HG03095 (cell line): Measurements from ENCODE around the gene ARHGEF4.

Experiments used
- ATAC-seq: cut with Tn5 transposase; IDR thresholded peaks from one replicate; pipeline ENCODE4 v1.9.1; 2021; ENCODE audit warnings: moderate library complexity; ENCODE audit not compliant: unreplicated experiment

ARHGEF4 gene

DNA sequence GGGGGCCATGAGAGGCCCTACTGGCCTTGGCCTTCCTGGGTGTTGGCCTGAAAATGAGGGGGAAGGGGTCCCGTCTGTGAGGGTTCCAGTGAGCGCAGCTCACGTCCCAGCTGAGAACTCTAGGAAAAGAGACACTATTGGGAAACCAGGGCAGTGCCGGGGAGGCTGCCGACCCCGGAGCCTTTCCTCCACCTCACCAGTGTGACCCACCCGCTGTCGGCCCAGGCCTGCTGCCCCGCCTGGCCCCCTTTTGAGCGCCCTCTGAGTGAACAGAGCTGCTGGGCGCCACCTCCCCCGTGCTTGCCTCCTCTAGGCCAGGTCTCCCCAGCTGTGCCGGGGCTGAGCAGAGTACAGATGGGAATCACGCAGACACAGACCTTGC, 17.5 kb upstream of the ARHGEF4 start:
- no peak for ATAC-seq

DNA sequence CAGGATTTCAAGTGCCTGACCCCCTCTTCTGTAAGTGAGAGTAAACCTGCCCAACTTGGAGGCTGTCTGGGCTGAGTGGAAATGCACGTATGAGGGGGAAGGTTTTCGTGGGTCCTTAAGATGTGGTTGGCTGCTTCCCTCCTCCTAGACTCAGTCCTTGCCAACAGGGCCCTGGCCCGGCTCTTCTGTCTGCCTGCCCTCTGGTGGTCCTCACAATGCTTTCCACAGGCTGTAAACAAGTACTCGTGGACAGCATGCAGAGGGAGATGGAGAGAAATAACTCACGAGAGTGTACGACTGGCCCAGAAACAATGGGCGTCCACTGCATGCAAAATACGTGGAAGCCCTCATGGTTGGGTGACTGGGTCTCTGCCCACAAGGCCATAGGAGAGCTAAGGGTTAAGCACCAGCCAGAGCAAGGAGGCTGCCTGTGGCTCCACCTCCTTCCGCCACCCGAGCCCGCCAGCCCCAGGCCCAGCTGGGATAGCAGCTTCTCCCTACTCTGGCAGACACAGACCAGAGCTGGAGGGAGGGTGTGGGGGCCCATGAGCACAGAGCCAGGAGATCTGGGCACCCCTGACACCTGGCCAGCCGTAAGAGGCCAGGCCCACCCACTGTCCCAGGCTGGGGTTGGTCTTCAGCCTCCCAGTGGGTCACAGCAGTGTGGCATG, 17.0 kb upstream of the ARHGEF4 start:
- ATAC-seq, result no peak

DNA sequence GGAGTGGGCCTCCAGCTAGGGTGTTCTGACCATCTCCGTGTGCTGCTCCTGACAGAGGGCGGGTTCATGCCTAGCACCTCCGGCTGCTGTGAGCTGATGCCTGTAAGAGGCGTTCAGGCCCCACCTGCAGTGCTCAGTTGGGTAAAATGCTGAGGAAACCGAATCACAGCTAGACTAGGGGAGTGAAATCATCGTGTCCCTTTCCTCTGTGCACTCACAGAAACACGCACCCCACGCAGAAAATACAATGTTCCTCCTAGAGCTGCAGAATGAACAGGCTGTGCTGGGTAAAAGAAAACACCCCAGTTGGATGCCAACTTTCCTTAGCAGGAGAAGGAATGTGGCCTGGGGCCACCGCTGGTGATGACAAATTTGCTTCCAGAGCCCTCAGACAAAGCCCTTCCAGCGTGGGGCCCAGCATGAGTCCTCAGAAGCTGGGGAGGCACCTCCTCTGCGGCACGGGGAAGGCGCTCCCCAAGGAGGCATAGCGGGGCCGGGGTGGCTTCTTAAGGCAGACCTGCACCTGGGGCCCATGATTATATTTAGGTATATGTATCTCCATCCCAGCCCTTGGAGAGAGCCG, 16.3 kb upstream of the ARHGEF4 start:
- no peak for ATAC-seq

DNA sequence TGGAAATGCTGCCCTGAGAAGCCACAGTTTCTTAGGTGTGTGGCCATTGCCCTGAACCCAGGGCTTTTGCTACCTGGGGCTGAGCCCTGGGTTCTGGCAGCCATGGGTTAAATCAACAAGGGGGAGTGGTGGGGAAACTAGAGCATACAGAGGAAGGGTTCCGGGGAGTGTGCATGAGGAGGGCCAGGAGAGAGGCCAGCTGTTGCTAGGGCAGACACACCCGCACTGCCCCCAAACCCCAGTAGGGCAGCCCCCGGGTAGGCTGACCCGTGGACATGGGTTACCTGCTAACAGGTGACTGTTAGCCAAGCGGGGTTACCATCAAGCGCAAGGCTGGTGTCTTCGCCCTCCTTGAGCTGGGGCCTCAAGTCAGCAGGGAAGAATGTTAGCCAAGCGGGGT, 14.8 kb upstream of the ARHGEF4 start:
- ATAC-seq, result no peak

DNA sequence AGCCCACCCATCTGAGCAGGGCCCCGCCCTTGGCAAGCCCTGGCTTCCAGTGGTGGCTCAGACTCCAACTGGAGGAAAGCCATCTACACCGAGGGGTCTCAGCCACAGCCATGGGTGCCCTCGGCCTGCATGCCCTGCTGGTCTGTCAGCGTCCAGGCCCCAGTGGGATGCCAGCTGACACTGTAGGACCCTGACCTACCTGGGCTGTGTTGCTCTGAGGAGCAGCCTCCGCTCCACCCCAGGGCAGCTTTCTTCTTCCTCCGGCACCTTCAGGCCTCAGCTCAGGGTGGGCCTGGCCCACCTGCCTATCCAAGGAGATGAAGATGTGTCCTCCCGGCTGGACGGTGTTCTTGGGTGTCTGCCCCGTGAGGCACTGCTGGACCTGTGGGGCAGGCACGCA, 13.9 kb upstream of the ARHGEF4 start:
- ATAC-seq, result no peak

DNA sequence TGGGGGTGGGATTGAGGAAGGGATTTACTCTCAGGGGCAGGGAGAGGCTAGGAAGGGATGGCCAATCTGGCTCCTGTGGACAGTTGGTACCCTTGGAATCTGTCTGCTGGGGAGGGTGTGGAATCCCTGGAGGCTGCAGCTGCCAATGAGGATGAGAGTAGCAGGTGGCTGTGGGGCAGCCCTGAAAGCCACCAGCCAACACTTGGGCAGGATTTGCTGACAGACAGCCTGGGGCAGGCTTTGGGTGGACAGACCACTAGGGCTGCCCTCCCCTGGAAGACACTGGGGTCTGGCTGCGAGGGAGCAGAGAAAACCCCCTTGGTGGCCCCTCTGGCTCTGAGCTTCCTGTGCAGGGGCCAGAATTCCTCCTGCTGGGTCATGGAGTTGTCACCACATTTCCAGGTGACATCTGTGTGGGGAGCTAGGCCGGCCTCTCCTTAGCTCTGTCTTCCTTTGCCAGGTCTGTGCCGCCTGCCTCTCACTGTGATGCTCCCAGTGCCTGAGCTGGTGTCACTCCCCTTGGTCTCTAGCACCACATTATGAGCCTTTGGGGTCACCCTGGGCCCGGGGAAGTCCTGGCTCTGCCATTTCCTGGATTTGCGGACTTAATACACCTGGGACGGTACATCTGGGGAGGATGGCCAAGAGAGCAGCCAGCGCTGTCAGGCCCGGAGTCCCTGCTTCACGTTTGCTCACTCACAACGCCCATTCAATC, 13.4 kb upstream of the ARHGEF4 start:
- peak; percentile 32 for ATAC-seq

DNA sequence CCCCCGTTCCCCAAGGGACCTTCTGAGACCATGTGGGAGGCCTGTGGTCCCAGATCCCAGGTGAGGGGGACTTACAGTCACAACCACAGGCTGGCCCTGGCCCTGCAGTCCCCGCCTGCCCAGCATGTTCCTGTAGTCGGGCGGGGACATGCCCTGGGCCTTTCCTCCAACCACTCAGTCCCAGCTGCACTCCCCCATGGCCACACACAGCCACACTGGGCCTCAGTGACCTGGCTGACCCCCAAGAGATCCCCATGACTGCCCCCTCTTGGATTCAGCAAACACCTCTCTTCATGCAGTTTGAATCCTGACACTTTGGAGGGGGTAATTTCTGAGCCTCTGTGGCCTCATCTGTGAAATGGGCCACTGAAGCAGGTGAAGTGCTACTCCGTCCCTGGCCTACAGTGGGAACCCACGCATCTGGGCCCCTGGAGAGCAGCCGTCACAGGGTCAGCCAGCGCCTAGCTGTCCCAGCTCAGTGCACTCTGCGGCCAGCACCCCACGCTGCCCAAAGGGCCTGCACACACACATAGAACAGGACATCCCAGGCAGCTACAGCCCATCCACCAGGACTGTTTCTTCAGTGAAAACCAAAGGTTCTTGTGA, 12.7 kb upstream of the ARHGEF4 start:
- peak; percentile 53 for ATAC-seq

DNA sequence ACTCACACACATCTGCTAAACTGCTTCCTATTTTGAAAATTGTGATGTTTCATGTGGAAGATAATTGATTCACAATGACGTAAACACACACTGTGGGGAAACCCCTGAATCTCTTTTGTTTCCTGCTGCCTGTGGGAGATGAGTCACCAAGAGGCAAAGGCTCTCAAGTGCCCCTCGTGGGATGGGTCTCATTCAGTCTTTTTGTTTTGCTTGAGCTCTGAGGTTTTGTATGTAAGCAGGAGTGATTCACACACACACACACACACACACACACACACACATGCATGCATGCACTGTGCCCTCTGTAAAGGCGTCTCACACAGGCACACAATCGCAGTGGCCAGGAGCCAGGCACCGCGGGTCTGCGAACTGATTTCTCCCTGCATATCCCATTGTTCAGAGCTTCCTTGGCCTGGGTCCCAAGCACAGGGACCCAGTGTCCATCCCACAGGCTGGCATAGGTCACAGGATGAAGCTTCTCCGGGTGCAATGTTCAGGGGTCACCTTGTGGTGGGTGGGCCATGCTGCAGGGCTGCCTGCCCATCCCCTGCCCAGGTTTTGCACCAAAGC, 12.1 kb upstream of the ARHGEF4 start:
- ATAC-seq, result peak; percentile 82

DNA sequence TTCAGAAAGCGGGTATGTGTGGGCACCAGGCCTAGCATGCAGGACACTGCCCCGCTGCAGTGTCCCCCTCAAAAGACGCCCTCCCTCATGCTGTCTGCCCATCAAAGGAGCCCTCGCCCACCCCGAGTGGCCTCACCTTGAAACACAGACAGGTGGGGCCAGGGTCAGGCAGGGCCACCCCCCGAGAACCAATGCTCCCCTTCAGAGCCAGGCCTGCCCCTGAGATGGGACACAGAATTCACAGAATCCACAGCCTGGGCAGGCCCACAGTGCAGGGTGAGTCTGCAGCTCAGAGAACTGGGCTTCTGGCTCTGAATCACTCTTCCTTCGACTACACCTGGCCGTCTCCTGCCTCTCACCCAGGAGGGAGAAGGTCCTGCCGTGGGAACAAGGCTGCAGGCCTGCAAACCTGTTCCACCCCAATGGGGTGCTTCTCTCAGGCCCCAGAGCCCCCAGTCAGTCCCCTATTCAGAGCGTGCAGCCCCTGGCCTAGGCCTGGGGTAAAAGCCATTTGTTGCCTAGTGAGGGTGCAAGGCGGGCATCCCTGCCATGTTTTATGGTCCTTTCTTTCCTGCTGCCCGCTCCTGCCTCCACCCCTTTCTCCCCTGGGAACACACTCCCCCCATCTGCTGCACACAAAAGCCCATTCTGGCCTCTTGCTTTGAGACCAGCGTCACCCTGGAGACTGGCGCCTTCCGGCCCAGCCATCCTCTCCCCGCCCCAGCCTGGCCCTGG, 11.3 kb upstream of the ARHGEF4 start:
- no peak for ATAC-seq

DNA sequence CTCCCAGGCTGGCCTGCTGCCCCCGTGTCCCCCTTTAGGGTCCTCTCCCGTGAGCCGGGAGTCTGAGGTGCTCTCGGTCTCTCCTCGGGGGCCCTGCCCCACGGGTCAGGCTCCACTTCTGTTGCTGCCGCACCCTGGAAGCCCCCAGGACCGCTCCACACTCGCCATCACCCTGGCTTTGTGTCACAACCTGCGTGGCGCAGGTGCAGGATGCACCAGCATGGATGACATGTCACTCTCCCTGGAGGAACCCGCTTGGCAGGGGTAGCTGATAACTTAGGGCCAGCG, 10.8 kb upstream of the ARHGEF4 start:
- ATAC-seq, result no peak

DNA sequence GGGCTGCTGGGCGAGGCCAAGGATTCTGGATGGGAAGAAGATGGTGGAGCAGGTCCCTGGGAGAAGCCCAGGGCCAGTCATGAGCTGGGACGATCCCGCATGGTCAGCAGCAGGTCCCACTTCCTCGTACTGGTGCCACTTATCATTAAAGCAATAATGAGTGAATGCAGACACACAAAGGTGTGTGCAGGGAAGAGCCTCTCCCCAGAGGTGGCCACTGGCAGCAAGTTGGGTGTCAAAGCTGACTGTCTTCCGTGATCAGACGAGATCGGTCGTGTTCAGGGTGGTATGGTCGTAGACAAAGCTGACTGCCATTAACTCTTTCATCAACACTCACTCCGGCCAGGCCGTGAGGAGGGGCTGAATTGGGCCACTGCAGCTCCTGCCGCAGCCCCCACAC, 10.3 kb upstream of the ARHGEF4 start:
- no peak for ATAC-seq

DNA sequence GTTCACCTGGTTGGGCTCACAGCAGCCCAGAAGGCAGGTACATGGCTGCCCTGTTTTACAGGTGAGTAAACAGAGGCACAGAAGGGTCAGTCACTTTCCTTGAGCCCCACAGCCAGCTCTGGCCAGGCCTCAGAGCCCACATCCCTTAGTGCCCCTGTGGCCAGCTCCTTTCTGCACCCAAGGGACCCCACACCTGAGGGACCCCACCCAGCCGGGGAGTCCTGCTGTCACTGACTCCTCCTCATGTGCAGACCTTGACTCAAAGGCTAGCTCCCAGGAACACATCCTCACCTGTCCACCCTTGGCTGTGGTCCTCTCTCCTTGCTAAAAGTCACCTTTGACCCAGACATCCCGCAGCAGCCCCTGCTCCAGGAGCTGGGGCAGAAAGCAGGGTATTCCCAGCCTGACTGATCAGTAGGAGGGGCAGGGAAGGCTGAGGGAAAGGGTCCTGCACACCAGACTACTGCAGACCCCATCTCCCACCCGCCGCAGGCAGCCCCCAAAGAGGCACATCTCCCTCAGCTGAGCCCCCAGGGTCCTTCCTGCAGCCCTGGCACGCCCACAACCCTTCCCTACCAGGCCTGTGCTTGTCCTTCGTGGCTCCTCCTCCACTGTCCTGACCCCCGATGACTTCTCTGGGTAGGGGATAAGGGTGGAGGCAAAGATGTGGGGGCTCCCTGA, 9.8 kb upstream of the ARHGEF4 start:
- no peak for ATAC-seq

DNA sequence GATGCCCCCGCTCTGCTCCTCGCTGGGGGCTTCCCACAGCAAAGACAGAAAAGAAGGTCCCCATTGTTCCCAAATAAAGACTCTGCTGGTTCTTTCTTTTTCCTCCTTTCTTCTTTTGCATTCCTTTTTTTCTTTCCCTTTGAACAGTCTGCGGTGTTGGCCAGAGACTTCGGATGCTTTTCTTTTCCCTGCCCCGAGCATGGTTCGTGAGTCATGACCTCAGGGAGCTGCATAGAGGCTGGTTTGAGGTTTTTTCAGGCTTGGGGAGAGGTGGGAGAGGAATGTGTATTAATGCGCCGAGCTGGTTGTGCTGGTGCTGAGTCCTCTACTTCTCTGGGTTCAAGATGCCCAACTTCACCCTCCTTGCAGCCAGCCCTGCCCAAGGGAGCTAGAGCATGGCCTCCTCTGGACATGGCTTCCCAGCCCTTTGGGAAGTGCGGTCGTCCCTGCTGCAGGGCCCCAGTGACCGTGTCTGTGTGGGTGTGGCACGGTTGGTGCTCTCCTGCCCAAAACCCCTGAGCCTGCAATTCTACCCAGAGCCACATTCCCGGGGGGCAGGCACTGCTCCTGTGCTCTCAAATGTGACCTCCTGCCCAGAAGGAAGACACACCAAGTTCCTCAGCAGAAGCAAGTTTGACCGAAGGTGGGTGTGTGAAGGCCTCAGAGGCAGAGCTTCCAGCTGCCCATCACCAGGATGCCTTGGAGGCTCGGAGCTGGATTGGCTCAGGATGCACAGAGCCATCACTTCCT, 9.0 kb upstream of the ARHGEF4 start:
- ATAC-seq, result no peak

DNA sequence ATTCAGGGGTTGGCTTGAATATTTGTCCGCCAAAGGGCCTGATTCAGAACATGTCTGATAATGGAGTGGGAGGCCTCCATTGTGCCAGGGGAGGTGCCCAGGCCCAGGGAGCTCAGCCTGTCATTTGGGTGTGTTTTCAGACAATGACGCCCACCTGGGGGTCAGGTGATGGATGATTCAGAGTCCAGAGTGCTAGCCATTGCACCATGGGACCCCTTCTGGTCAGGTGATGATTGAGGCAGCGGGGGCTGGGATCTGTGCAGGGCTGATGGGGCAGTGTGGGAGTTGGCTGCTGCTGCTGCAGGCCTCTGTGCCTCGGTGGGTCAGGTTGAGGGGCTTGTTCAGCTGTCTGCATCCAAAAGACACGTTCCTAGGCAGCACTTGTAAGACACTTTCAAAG, 8.3 kb upstream of the ARHGEF4 start:
- no peak for ATAC-seq

DNA sequence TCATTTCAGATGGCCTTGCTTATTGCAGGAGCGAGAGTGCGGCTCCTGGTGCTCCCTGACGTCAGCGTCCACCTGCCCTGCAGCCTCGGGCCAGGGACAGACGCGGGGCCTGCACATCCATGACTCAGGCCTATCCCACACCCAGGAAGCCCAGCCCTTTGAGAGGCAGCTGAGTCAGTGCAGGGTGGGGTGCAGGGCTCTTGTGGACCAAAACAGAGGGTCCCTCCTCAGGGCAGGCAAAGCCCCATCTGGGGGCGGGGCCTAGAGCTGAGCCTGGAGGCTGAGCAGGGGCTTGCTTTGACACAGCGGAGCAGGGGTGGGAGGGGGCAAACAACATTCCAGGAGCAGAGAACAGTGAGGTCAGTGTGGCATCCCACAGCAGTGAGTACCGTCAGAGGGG, 7.7 kb upstream of the ARHGEF4 start:
- ATAC-seq, result no peak

DNA sequence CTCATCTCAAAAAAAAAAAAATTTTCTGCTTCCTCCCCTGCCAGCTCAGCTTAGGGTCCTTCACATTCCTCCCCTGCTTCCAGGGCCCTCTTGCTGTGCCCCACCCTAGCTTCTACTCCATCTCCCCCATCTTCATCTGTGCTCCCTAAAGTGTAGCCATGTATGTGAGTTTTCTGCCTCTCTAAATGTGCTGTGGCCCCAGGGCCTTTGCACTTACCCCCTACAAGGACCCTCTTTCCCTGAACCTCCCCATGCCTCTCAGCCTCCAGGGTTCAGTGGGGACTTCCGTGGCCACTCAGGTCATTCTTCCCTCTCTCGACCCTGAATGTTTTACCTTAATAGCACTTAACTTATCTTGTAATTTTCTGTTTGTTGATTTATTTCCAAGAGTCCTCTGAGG, 6.2 kb upstream of the ARHGEF4 start:
- ATAC-seq, result no peak

DNA sequence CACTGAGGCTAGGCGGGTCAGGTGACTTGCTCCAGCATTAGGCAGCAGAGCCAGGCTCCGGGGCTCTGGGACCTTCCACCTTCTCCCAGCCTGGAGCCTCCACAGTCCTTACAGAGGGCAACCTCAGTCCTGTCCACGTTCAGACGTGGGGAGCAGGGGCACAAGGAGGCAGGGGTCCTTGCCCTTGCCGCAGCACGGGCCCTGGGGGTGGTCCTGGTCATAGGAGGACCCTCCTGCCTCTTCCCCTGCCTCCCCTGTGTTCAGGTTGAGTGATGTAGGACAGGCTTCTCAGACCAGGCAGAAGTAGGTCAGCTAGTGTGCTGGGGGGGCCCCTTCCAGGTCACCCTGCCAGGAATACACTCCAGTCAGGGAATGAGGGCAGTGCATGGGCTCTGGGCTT, 5.4 kb upstream of the ARHGEF4 start:
- ATAC-seq, result no peak

DNA sequence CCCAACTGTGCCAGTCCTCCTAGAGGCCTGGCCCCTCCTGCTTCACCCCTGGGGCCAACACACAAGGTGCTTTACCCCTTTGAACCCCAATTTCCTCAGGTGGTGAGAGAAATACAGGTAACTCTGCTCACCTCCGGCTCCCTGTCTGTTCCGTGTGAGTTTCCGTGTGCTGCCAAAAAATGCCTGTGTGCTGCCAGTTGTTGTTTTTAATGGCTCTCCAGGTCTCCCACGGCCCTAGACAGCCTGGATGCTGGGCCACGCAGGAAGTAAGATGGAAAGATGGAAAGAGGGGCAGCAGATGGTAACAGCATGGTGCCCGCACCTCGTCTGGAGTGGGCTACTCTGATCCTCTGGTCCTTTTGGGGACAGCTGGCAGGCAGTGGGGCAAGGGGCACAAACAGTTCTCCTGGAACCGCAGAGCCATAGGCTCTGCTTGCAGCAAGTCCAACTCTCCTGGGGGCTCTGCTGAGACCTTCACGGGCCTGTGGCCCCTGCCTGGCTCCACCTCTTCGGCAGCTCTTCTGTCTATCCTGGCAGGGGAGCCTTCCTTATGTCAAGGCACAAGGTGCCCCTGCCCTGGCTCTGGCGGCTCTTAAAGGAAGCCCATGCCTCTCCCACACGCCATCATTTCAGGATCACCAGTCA, 4.3 kb upstream of the ARHGEF4 start:
- no peak for ATAC-seq

DNA sequence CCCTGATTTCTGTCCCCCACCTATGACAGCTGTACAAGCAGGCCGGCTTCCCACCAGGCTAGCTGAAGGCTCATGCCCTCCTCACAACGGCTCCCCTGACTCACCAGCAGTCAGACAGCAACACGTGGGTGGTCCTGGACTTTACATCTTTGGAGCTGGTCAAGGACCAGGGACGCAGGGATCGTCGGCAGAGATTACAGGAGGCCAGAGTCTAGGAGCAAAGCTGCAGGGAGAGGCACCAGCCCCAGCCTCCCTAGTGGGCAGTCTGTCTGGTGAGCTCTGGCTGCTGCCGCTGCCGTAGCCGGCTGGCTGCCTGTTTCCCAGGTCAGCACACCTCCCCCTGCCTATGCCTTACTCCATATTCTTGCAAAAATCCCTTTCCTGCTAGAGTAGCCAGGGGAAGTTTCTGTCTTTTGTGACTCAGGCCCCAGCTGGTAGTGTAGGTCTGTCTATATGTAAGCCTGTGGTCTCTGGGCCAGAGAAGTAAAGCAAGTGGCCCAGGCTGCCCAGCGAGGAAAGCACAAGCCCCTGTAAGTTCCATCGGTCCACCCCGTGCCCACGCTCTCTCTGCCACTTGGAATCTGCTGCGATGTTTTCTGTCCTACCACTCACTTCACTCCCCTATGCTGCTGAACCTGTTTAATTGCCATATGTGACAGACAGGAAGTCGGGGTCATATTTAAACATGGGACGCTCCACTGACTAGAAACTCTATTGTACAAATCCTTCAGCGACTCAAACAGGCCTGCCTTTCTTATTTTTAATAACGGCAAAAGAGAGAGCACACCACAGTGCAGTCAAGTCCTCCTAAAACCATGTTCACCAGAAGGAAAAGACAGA, 2.4 kb upstream of the ARHGEF4 start:
- ATAC-seq, result no peak
